Nephron (organoid): Measurements from ENCODE around the gene ABCC3.

Experiments used
- H3K27ac Mint-ChIP-seq, 3 experiments: 2 replicates each; pipeline ENCODE4 v1.8.0; 2020; ENCODE audit warnings: mixed read lengths in 3 of 3, mild to moderate bottlenecking in 2 of 3, moderate library complexity in 1 of 3
- H3K27me3 Mint-ChIP-seq: 2 replicates; pipeline ENCODE4 v1.8.0; 2021; ENCODE audit warnings: low read depth, mild to moderate bottlenecking, moderate library complexity, mixed read lengths
- H3K36me3 Mint-ChIP-seq: 2 replicates; pipeline ENCODE4 v1.8.0; 2020; ENCODE audit warnings: low read depth, mixed read lengths
- H3K4me1 Mint-ChIP-seq: 2 replicates; pipeline ENCODE4 v1.8.0; 2020; ENCODE audit warnings: mixed read lengths
- H3K4me3 Mint-ChIP-seq, 3 experiments: 2 replicates each; pipeline ENCODE4 v1.8.0; 2020; ENCODE audit warnings: mild to moderate bottlenecking in 3 of 3, mixed read lengths in 3 of 3, moderate library complexity in 2 of 3
- H3K9me3 Mint-ChIP-seq: 2 replicates; pipeline ENCODE4 v1.8.0; 2020; ENCODE audit warnings: mixed read lengths
- TF ChIP-seq, protein P1 (sequence below), 3 experiments: fragments of 200-600 bp; sonication (generic); IDR thresholded peaks; one replicate each; pipeline ENCODE4 v1.5.0; 2021; ENCODE audit warnings: antibody characterized with exemption in 3 of 3; ENCODE audit not compliant: unreplicated experiment in 3 of 3

ABCC3 gene

DNA sequence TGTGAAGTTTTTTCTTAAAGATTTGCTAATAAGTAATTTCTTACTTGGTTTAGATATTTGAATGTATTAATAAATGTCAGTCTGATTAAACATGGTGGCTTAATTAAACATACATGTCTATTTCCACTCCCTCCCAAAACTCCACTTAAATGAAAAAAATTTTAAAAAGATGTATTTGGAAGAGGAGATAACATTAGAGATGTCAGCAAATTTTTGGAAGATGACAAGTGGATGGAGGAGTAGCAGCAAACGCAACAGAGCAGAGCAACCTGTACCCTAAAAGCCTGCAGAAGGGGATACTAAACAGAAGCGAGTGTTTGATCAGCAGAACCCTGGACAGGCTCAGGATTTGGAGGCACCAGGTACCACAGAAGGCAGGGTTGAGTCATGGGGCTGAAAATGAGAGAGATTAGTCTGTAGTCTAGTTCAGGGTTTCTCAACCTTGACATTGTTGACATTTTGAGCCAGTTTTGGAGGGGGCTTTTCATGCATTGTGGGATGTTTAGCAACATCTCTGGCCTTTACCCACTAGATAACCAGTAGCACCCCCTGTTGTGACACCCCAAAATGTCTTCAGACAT lies 102.5 kb downstream of the ABCC3 start:
- Mint-ChIP-seq H3K36me3 (peaks cover 59% of the 10 kb centered on the region), H3K9me3 (no peaks in the 10 kb centered on the region), H3K4me1 (no peaks in the 10 kb centered on the region), H3K27ac (no peak overlapping the region), H3K4me3 (no peak overlapping the region), H3K27me3 (no peaks in the 10 kb centered on the region)
- TF ChIP-seq, protein P1, sequence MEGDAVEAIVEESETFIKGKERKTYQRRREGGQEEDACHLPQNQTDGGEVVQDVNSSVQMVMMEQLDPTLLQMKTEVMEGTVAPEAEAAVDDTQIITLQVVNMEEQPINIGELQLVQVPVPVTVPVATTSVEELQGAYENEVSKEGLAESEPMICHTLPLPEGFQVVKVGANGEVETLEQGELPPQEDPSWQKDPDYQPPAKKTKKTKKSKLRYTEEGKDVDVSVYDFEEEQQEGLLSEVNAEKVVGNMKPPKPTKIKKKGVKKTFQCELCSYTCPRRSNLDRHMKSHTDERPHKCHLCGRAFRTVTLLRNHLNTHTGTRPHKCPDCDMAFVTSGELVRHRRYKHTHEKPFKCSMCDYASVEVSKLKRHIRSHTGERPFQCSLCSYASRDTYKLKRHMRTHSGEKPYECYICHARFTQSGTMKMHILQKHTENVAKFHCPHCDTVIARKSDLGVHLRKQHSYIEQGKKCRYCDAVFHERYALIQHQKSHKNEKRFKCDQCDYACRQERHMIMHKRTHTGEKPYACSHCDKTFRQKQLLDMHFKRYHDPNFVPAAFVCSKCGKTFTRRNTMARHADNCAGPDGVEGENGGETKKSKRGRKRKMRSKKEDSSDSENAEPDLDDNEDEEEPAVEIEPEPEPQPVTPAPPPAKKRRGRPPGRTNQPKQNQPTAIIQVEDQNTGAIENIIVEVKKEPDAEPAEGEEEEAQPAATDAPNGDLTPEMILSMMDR (IDR thresholded peaks at IDR 0.05; ENCODE audit: unreplicated experiment in 3 of 3): no peak

- Mint-ChIP-seq H3K27me3 (no peaks in the 10 kb centered on the region), H3K27ac (no peak overlapping the region), H3K4me1 (no peaks in the 10 kb centered on the region), H3K36me3 (peaks cover 75% of the 10 kb centered on the region), H3K9me3 (no peaks in the 10 kb centered on the region), H3K4me3 (no peak overlapping the region)
- TF ChIP-seq, protein P1 (IDR thresholded peaks at IDR 0.05; ENCODE audit: unreplicated experiment in 3 of 3): no peak
Observed at GRCh38 chr17:50739098-50739497, 104.4 kb downstream of the ABCC3 start.
